ENCODE data around the gene GUSB.
"Not testable (repeated sequence)": the region's sequence is repeated elsewhere in the genome, so short reads cannot be mapped to it uniquely, and the experiment has no call there.

The GUSB gene

DNA sequence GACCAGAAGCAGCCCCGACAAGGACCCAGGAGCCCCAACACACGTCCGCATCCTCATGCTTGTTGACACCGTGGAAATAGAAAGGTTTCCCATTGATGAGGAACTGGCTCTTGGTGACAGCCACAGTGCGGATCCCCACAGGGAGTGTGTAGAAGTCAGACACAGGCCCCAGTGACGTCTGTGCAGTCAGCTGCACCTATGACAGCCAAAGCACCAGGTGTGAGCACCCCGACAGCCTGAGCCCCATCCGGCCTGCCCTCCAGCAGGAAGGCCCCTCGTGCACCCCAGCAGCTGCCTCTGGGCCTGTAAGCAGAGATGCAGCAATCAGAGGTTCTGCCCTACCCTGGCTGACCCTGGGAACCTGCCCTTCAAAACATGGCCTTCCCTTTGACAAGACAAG is 7.1 kb downstream of the GUSB start:
- no peak for DNase-seq

DNA sequence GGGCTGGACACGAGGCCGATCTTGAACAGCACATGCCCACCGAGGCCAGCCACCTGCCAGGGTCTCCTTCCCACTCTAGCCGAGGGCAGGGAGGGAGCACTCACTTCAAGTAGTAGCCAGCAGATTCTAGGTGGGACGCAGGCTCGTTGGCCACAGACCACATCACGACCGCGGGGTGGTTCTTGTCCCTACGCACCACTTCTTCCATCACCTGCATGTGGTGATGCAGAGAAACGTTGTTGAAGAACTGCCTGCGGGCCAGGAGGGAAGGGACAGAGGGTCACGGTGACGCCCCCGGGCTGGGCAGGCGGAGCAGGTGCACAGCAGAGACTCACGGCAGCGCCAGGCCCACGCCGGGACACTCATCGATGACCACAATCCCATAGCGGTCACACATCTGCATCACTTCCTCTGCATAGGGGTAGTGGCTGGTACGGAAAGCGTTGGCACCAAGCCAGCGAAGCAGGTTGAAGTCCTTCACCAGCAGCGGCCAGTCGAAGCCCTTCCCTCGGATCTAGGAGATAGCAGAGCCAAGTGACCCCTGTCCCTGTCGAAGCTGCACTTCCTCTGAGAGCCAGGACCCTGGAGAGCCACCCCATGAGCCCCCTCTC is 7.7 kb downstream of the GUSB start:
- DNase-seq, result no peak

DNA sequence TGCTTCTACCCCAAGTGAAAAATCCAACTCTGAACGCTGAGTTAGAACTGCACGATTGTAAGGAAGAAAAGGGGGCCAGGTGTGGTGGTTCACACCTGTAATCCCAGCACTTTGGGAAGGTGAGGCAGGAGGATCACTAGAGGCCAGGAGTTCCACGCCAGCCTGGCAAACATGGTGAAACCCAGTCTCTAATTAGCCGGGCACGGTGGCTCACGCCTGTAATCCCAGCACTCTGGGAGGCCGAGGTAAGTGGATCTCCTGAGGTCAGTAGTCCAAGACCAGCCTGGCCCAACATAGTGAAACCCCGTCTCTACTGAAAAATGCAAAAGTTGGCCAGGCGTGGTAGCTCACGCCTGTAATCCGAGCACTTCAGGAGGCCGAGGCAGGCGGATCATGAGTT is 9.0 kb downstream of the GUSB start:
- DNase-seq, result no peak

DNA sequence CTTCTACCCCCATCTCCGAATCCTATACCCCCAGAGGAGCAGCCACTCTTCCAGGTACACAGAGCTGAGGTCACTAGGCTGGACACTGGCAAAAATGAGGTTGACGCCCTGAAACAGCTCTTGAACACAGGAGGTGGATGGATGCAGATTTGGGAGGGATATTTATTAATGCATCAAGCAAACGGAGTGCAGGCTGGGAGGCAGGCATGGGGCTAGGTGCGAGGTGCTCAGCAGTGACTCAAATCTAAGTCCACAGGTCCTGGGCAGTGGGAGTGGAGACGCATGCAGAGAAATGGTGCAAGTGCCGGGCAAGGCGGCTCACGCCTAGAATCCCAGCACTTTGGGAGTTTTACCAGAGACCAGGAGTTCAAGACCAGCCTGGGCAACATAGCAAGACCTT is 11.0 kb downstream of the GUSB start:
- DNase-seq, result no peak

DNA sequence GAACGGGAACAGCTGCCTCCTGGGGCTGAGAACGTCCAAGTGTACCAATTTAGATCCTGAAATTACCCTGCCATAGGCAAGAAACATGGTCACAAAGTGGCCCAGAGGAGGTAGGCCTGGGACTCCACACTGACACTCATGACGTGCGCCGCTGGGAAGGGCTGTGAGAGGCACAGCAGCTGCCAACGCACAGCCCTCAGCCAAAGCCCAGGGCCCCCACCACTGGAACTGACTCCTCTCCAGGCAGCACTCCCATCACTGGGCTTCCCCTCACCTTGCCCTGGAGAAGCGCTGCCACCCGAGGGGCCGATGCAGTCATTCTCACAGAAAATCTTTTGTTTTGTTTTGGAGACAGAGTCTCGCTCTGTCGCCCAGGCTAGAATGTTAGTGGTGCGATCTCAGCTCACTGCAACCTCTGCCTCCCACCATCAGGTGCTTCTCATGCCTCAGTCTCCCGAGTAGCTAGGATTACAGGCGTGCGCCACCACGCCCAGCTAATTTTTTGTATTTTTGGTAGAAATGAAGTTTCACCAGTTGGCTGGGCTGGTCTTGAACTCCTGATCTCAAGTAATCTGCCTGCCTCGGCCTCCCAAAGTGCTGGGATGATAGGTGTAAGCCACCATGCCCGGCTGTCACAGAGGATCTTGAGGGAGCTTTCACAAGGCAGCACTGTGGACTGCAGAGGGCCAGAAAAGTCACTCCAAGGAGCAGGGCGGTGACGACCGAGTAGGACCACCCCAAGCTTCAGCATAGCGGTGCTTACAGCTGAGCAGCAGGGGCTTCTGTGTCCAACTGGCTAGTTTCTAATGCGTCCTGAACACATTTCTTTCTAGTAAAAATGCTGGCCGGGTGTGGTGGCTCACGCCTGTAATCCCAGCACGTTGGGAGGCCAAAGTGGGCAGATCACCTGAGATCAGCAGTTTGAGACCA is 13.5 kb downstream of the GUSB start:
- no peak for DNase-seq

DNA sequence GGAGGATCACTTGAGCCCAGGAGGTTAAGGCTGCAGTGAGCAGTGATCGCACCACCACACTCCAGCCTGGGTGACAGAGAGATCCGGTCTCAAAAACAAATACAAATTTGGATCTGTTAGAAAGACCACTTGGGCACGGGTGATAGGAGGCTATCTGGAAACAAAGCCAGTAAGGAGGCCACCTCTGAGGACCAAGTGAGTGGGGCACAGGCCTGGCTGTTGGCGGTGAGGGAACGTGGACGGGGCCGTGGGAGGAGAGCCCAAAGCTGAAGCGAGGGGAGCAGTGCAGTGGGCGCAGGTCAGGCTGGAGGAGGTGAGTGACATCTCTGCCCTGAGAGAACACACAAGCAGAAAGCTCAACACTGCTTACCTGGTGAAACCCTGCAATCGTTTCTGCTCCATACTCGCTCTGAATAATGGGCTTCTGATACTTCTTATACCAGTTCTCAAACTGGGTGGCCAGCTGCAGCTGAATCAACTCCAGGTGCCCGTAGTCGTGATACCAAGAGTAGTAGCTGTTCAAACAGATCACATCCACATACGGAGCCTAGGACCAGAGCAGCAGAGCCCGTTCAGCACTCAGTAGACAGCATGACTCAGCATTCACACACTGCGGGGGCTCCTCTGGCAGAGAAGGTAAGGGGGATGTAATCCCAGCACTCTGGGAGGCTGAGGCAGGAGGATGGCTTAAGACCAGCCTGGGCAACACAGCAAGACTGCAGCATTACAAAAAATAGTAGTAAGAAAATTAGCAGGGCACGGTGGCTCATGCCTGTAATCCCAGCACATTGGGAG is 14.5 kb downstream of the GUSB start:
- DNase-seq, result no peak

DNA sequence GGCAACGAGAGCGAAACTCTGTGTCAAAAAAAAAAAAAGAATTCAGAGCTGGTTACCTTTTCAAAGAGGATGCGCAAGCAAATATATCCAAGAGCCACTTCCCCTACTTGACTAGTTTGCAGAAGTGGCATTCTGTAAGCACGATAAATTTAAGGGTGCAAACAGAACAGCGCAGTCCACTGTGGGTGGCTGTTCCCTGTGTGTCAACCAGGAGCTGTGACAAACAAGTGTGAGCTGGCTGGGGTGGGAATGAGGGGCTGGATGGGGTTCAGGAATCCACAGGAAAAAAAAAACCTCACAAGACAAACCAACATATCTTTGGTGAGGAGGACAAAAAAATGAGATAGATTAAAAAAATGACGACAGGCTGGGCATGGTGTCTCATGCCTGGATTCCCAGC is 15.9 kb downstream of the GUSB start:
- no peak for DNase-seq

DNA sequence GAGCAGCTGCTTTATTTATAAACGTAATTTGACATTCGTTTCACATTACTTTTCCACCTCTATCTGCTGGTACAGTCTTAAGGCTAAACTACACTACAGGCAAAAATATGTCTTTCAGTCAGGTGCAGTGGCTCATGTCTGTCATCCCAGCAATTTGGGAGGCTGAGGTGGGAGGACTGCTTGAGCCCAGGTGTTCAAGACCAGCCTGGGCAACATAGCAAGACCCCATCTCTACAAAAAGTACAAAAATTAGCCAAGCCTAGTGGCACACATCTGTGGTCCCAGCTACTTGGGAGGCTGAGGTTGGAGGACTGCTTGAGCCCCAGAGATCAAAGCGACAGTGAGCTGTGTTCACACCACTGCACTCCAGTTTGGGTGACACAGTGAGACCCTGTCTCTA is 17.3 kb downstream of the GUSB start:
- not testable (repeated sequence) for DNase-seq

DNA sequence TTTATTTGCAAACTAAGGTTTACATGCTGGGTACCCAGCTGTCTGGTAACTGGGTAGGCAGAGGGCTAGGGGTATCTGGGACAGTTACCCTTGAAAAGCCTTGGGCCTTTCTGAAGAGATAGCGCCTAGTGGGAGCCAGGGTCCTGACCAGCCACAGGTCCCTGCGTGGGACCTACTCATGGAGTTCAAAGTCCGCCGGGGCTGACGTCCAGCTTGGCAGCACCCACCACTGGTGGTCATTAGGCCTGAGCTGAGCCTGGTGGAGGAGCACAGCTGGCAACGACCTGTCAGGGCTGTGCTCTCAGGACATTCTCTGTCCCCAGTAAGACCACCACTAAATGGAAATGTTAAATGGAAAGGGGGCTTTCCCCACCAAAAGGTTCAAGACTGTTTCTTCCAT is 20.0 kb downstream of the GUSB start:
- no peak for DNase-seq

DNA sequence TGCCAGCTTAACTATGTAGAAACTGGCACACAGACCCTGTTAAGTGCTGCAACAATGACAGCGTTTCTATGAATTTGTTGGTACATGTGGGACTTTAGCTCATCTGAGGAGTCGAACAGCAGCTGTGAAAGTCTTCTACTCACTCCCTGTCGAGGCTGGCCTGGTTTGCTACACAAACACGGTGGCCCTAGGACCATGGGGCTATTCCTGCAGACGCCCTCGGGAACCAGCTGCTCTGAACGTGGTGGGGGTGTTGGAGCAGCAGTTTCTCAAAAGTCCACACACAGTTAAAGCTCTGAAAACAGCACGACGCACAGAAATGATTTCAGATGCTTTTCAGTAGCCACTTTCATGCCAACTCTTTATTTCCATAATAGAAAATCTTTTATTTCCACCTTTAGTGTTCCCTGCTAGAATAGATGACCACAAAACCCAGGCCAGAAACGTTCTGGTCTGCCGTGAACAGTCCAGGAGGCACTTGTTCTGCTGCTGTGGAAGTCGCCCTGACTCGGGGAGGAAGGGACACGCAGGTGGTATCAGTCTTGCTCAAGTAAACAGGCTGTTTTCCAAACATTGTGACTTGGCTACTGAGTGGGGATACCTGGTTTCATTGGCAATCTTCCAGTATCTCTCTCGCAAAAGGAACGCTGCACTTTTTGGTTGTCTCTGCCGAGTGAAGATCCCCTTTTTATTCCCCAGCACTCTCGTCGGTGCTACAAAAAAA is 21.5 kb downstream of the GUSB start:
- DNase-seq, result no peak

DNA sequence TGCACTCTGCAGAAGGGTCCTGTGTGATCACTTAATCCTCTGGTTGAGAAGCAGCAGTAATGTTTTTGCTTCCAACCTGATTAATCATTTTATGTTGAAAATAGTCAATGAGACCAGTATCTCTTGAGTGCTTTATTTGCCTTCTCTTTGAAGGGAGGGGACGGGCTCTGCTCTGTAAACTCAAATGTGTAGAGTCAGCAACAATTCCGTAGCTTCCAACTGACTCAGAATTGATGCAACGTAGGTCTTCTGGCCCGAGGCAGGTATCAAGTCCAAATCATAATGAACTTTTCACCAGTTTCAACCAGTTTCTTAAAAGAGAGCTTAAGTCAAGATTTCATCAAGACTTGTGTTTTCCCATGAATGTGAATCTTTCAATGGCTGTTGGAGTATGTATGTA is 26.3 kb downstream of the GUSB start:
- DNase-seq, result no peak

DNA sequence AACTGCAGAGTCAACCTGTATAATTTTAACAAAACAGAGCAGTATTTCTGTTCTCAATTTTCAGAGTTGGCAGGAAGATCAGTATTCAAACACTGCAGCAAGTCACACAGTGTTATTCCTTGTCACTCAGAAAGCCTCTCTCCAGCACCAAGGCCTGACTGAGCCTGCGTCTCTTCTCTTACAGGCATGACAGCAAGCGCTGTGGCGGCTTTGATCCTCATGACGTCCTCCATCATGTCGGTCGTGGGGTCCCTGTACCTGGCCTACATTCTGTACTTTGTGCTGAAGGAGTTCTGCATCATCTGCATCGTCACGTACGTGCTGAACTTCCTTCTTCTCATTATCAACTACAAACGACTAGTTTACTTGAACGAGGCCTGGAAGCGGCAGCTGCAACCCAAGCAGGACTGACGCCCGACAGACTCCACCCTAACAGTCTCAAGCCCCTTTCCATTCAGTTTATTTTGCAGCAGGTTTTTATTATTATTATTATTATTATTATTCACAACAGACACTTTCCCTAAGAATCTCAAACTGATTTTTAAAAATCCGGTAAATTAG is 28.0 kb downstream of the GUSB start:
- no peak for DNase-seq

DNA sequence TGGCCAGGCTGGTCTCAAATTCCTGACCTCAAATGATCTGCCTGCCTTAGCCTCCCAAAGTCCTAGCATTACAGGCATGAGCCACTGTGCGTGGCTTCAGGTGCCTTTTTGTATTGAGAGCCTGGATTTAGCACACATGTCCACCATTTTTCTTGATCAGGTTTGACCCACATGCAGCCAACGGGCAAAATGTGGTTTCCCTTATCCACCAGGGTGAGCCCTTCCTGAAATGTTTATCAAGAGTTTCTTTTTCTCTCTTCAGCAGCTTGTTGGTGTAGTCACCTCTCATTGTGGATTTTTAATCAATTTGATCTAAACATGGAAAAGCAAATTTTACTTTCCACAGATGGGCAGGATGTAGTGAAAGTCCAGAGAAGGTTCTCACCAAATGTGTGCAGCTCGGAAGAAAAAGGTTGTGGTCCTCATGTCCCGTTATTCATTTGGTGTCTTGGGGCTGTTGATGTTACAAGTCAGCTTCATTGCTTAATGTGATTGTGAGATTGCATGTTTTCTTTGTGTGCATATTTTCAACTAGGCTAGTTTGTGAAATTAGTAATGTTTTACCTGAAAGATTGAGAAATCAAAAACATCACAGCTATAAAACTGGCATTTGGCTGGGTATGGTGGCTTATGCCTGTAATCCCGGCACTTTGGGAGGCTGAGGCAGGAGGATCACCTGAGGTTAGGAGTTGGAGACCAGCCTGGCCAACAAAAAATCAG is 28.9 kb downstream of the GUSB start:
- DNase-seq, result no peak

DNA sequence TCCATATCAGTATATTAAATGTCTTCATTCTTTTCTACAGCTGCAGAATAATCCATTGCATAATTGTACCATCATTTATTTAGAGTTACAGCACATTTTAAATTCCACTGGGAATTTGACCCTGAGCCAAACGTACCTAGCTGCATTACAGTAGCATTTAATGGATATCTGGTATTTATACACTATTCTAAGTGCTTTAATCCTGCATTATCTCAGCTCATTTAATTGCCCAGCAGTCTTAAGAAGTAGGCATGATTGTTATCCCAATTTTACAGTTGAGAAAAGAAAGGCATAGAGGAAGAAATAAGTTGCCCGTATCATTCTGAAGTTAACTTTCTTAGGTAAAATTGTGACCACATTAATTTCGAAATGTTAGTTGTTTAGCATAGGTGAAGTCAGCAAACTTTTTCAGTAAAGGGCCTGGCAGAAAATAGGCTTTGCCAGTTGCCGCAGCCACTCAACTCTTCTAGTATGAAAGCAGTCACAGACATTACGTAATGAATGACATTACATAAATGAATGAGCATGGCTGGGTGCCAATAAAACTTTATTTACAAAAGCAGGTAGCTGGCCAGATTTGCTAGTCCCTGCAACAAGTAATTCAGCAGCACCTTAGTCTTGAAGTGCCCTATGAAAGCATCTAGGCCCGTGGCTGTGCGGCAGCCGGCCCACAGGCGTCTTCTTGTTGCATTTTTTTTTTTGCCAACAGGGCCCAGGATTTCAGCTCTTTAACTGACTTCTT is 30.0 kb downstream of the GUSB start:
- DNase-seq, result no peak

DNA sequence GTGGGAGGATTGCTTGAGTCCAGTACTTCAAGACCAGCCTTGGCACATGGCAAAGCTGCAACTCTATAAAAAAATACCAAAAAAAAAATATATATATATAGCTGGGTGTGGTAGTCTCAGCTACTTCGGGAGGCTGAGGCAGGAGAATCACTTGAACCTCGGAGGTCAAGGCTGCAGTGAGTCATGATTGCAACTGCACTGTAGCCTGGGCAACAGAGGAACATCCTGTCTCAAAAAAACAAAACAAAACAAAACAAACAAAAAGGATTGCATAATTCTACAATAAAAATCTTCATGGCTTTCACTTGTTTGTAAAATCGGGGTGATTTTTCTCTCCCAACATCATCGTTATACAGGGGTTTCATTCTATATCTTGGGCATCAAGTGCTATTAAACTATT is 35.1 kb downstream of the GUSB start:
- DNase-seq, result no peak

DNA sequence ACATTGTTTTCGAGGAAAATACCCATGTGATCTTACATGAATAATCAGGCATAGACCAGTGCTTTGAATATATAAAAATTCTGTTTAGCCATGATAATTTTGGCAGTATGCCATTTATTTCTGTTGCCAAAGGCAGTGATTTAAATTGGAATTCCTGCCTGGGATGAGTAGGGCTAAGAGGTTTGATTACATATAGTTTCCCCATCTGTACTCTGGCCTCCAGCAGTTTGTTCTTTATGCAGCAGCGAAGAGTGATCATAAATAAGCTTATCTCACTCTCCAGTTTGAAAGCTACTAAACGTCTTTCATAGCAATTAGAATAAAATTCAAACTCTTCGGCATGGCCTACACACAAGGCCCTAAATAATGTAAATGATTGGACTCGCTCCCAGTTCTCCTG is 36.2 kb downstream of the GUSB start:
- not testable (repeated sequence) for DNase-seq

DNA sequence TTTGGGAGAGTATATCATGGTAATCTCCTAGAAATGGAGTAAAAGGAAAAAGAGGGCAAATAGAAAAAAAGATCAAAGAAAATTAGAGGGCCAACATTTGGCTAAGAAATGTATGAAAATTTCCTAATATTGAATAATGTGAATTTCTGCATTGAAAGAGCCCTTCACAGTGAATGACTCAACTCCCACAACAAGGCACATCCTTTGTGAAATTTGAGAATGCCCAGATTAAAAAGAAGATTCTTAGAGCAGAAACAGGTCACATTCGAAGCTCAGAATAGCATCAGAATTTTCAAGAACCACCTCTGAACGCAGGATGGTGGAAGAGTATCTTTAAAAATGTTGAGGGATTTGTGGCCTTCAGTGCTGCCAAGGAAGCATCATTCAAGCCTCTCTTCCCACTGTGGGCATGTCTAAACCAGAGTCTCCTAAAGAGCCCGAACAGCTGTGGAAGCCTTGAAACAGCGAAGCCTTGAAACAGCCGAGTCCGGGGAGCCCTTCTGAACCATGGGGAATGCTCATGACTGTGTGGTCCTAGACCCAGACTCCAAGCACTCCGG is 43.6 kb downstream of the GUSB start:
- no peak for DNase-seq

DNA sequence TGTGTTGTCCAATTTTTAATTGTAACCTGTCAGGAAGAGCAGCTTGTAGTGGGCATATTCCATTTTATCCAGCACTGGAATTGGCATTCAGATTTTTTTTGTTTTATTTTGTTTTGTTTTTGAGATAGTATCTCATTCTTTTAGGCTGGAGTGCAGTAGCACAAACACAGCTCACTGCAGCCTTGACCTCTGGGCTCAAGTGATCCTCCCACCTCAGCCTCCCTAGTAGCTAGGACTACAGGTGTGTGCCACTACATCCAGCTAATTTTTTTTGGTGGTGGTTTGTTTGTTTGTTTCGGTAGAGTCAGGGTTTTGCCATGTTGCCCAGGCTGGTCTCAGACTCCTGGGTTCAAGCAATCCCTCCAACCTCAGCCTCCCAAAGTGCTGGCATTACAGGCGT is 44.7 kb downstream of the GUSB start:
- no peak for DNase-seq

DNA sequence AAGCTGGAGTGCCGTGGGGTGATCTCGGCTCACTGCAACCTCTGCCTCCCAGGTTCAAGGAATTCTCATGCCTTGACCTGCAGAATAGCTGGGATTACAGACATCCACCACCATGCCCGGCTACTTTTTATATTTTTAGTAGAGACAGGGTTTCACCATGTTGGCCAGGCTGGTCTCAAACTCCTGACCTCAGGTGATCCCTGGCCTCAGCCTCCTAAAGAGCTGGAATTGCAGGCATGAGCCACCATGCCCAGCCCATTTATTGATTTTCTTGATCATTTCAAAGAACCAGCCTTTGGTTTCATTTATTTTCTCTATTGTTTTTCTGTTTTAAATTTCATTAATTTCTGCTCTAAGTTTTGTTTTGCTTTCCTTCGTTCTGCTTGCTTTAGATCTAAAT is 50.3 kb downstream of the GUSB start:
- no peak for DNase-seq

DNA sequence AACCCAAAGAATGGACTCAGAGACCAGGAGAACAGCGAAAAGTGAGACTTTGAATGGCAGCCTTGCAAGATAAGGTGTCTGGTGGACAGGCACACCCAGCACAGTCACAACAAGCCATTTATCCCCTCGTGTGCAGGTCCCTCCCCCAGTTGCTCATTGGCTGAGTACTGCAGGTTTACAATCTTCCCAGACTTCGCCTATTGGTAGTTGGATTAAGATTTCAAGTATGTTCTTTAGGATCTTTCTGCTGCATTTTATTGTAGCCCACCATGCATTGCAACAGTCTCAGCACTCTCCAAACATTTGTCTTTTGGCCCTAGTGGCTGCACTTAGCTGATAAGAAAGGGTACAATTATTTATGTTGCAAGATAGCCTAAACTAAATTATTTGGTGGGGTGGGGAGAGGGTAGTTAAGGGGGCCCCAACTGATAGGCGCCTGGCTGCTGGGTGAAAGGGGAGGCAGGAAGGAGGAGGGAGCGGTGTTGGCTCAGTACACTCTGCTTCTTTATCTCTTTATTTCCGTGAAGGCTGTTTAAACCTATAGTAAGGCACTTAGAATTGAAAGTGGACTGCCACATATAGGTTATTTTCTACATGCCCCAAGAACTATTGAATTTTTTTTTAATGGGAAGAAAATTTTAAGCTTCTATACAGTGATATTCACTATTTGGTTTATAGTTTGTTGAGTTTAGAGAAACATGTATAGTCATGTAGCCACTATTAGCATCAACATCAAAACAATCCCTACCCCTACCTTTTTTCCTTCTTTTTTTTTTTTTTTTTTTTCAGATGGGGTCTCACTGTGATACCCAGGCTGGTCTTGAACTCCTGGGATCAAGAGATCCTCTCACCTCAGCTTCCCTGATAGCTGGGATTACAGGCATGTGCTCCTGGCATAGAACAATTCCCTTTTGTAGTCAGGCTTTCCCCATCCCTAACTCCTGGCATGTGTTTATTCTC is 54.2 kb downstream of the GUSB start:
- DNase-seq, result no peak
